GM18909 (cell line): ENCODE measurements around the gene JPH3.
A peak's percentile ranks its signal among the peaks of the same experiment; 100 is the strongest.
"Not testable (repeated sequence)": the region's sequence is repeated elsewhere in the genome, so short reads cannot be mapped to it uniquely, and the experiment has no call there.

Experiments used
- ATAC-seq: cut with Tn5 transposase; IDR thresholded peaks from one replicate; pipeline ENCODE4 v1.9.1; 2021; ENCODE audit warnings: mild to moderate bottlenecking; ENCODE audit not compliant: unreplicated experiment, poor library complexity

Gene JPH3

GRCh38 chr16:87706278-87707000 is 104.1 kb downstream of the JPH3 start:
- ATAC-seq: no peak

DNA sequence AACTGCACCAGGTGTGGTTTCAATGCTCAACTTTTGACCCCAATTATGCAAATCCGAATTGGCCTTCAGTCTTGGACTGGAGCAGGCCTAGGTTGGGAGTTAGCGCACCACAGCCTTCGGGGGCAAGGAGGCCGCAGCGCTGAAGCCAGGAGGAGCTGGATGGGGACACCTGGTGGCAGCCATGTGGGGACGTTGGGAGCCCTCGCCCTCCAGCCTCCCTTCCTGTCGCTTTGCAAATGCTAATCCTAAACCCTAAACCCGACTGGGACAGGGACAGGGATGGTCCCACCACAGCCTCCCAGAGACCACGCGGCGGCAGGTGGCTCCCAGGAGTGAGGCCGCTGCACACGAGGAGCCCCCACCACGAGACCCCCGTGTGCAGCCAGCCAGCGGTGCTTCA is 104.8 kb downstream of the JPH3 start:
- ATAC-seq: no peak

DNA sequence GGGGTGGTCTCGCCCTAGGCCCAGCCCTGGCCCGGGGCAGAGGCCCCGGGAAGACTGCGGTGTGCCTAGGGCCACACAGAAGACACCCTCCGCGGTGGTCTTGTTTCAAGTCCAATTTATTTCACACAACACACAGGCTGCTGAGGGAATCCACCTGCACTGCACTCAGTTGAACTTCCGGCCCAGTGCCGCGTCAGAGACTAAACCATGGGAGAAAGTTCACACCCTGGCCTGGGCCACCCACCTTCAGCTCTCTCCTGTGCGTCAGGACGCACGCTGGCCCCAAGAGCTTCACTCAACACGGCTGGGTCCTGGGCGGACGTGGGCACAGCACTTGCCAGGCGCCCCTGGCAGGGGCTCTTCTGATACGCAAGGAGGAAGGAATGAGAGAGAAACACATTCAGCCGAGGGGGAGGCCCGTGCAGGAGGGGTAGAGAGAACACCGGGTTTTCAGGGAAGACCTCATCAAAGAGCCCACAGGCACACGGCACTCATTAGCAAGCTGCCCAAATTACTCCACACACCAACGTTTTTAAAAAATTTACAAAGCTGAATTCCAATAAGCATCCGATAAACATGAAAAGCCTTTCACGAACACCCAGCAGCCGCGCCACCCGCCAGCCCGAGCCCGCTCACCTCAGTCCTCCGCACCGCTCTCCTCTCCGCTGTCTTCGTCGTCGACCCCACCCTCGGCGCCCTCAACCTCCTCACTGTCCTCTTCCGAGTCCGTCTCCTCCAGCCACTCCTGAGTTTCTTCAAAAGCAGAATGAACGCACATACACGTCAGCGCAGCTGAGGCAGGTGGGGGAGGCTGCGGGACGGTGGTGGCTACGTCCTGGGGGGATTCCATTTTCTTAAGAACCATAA is 105.6 kb downstream of the JPH3 start:
- ATAC-seq: no peak

- no peak for ATAC-seq
Observed at GRCh38 chr16:87708881-87709638, 106.8 kb downstream of the JPH3 start.

- ATAC-seq: no peak
Observed at GRCh38 chr16:87709677-87710076, 107.4 kb downstream of the JPH3 start.

- no peak for ATAC-seq
Observed at GRCh38 chr16:87710887-87711286, 108.6 kb downstream of the JPH3 start.

DNA sequence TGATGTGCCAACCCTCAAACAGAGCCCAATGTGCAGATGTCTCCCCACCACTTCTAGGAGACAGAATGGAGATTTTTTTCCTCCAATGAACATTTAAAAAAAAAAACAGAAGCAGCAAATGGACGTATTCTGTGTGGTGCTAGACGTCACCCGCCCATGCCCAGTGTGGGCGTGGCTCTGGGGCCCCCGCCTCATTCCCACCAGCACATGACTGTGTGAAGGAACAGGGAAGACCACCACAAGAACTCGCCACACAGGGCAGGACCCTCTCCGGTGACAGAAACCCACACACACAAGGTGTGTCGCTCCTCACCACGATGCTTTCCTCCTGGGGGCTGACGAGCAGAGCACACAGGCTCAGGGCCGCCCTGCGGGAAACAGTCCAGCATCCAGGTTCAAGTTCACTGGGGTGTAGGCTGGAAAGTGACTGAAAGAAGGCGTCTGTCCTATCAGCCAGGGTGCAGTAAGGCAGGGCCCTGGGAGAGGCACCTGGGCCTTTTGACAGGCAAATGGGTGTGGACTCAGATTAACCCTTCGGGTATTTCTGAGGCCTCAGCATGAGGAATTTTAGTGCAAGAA is 110.0 kb downstream of the JPH3 start:
- ATAC-seq: no peak

- ATAC-seq: no peak
Observed at GRCh38 chr16:87713451-87714229, 111.3 kb downstream of the JPH3 start.

DNA sequence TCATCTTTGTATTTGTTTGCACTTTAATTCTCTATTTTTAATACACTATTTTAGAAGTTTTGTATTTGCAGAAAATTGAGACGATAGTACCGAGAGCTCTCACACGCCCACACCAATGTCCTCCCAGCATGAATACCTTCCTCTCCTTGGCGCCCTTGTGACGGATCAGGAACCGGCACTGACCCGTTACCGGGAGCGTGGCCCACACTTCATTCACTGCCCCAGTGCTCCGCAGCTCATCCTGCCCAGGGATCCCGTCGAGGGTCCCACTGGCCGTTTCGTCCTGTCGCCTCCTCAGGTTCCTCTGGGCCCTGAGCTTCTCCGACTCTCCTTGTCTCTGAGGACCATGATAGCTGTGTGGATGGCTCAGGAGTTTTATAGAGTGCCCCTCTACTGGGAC is 112.9 kb downstream of the JPH3 start:
- ATAC-seq: no peak

DNA sequence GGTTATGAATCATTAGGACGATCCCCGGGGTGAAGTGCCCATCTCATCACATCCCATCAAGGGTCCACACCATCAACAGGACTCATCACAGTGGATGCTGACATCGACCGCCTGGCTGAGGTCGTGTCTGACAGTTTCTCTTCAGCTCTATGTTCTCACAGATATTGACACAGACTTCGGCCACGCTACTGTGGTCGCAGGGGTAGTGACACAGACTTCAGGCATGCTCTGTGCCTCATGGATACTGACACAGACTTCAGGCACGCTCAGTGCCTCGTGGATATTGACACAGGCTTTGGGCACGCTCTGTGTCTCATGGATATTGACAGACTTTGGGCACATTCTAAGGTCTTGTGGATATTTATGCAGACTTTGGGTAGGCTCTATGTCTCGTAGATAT is 113.3 kb downstream of the JPH3 start:
- no peak for ATAC-seq

- not testable (repeated sequence) for ATAC-seq
Observed at GRCh38 chr16:87718831-87719230, 116.5 kb downstream of the JPH3 start.

GRCh38 chr16:87720446-87720845 is 118.1 kb downstream of the JPH3 start:
- no peak for ATAC-seq

GRCh38 chr16:87721622-87722585 is 119.6 kb downstream of the JPH3 start:
- ATAC-seq: no peak

DNA sequence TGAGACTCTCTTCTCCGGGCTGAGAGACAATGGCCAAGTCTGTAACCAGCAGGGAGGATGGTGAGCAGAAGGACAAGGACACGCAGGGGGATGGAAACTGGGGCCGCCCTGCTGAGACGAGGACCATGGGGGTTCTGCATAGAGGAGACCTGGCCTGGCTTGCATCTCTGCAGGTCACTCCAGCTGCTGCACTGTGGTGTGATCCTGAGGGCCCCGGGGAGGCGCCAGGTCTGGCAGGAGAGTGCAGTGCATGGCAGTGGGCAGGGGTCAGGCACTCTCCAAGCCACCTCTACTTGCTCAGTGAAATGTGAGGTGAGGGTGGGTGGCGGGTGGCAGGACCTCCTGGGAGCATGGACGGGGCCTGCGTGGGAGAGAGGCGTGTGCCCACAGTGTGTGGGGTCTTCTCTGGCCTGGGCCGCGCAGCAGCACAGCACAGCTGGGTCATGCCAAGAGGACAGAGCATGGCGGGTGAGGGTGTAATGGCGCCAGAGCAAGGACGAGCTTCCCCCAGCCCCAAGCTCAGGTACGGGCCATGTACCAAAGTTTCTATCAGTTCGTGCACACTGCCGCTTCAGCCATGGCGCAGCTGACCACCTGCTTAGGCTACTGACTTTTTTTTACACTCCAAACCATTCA is 120.4 kb downstream of the JPH3 start:
- no peak for ATAC-seq

DNA sequence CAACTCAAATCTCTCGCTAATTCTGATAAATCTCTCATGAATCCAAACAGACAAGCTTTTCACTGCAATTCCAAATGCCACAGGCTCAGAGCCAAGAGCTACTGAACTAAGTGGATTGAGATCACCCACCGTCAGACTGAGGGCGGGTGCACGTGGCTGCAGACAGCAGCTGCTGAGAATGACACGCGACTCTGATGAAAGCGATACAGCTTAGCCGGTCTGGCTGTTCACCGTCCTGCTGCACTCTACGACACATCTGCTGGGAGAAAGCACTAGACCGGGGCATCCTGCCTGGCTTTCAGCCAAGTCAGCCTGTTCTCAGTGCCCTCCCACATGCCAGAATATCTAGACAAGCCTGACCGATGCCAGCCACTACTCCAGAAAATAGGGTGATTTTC is 120.9 kb downstream of the JPH3 start:
- ATAC-seq: peak; percentile 50

DNA sequence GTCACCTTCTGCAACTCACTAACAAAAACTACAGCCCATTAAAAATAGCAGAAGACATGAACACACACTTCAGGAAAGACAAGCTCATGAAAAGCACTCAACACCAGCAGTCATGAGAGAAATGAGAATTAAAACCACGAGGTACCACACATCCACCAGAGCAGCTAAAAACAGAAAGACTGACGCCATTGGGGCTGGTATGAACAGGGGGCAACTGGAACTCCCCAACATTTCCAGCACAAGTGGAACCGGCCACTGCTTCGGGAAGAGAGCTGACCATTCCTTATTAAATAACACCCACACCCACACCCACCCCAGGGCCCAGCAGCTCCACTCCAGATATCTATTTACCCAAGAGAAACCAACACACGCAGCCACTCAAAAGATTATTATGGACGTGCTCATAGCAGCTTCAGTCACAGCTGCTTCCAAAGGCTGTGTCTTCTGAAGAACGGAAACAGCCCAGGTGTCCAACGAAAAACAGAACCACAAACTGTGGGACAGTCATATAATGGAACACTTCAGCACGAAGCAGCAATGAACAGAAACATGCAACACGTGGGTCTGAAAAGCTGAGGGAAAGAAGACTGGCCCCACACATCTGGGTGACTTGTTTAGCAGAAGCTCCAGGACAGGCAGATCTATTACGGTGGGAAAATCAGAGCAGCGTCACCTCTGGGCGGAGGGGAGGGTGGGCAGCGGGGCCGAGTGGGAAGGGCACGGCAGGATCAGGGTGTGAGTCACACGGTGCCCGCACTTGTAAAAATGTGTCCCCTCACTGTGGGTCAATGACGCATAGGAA is 122.4 kb downstream of the JPH3 start:
- no peak for ATAC-seq

- ATAC-seq: no peak
Observed at GRCh38 chr16:87725596-87726235, 123.4 kb downstream of the JPH3 start.
